ENCODE results near the gene MYO1C.
A peak's percentile ranks its signal among the peaks of the same experiment; 100 is the strongest.

The MYO1C gene

GRCh38 chr17:1423456-1424135 is 68.9 kb downstream of the MYO1C start:
- TF ChIP-seq OSR1 (CRISPR knock-in tag; IDR thresholded peaks at IDR 0.05), result no peak
- TF ChIP-seq TOX (CRISPR knock-in tag; IDR thresholded peaks at IDR 0.05; ENCODE audit: borderline replicate concordance), result no peak
- no peak for TF ChIP-seq TCF4 (CRISPR knock-in tag; IDR thresholded peaks at IDR 0.05; ENCODE audit: borderline replicate concordance)
- no peak for TF ChIP-seq ZFP30 (CRISPR knock-in tag; IDR thresholded peaks at IDR 0.05)
- TF ChIP-seq SNAI2 (CRISPR knock-in tag; IDR thresholded peaks at IDR 0.05), result no peak
- TF ChIP-seq, protein P1, sequence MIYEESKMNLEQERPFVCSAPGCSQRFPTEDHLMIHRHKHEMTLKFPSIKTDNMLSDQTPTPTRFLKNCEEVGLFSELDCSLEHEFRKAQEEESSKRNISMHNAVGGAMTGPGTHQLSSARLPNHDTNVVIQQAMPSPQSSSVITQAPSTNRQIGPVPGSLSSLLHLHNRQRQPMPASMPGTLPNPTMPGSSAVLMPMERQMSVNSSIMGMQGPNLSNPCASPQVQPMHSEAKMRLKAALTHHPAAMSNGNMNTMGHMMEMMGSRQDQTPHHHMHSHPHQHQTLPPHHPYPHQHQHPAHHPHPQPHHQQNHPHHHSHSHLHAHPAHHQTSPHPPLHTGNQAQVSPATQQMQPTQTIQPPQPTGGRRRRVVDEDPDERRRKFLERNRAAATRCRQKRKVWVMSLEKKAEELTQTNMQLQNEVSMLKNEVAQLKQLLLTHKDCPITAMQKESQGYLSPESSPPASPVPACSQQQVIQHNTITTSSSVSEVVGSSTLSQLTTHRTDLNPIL (CRISPR knock-in tag; IDR thresholded peaks at IDR 0.05; ENCODE audit: low read depth), result no peak
- no peak for TF ChIP-seq ZFP3 (CRISPR knock-in tag; IDR thresholded peaks at IDR 0.05)
- no peak for TF ChIP-seq BACH2 (CRISPR knock-in tag; IDR thresholded peaks at IDR 0.05; ENCODE audit: borderline replicate concordance)
- no peak for TF ChIP-seq ZNF565 (CRISPR knock-in tag; conservative IDR thresholded peaks at IDR 0.05; ENCODE audit: low read depth)
- peak; percentile 24 for ATAC-seq

DNA sequence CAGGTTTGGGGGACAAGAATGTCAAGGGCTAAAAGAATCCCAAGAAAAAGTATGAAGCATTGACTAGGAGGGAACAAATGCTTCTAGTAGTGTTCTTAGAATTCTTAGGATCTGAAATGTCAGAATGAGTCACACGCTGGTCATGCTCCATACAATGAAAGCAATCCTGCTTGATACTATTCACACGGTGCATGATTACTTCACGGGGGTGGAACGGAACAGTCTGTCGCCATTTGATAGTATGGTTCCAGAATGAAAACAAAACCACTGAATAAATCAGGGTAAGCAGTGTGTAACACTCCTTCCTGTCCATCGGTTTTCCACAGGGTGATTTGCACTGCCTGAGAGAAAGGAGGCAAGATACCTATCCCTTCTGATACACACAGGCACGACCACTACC is 69.6 kb downstream of the MYO1C start:
- peak; percentile 95 for ATAC-seq
- TF ChIP-seq, protein P1 (CRISPR knock-in tag; IDR thresholded peaks at IDR 0.05; ENCODE audit: low read depth), result no peak
- TF ChIP-seq TSHZ2 (CRISPR knock-in tag; IDR thresholded peaks at IDR 0.05) (no peak), ESRRG (CRISPR knock-in tag; IDR thresholded peaks at IDR 0.05) (no peak), ZNF8 (CRISPR knock-in tag; IDR thresholded peaks at IDR 0.05) (no peak), RARB (CRISPR knock-in tag; IDR thresholded peaks at IDR 0.05) (no peak)

GRCh38 chr17:1421470-1421869 is 71.0 kb downstream of the MYO1C start:
- no peak for ATAC-seq
- TF ChIP-seq TOX (CRISPR knock-in tag; IDR thresholded peaks at IDR 0.05; ENCODE audit: borderline replicate concordance) (no peak), RARB (CRISPR knock-in tag; IDR thresholded peaks at IDR 0.05) (no peak), OSR1 (CRISPR knock-in tag; IDR thresholded peaks at IDR 0.05) (no peak), ESRRG (CRISPR knock-in tag; IDR thresholded peaks at IDR 0.05) (no peak), ZFP3 (CRISPR knock-in tag; IDR thresholded peaks at IDR 0.05) (no peak), ISL1 (CRISPR knock-in tag; IDR thresholded peaks at IDR 0.05) (no peak), PATZ1 (CRISPR knock-in tag; IDR thresholded peaks at IDR 0.05; ENCODE audit: borderline replicate concordance) (no peak), CSDC2 (CRISPR knock-in tag; IDR thresholded peaks at IDR 0.05) (no peak), BACH2 (CRISPR knock-in tag; IDR thresholded peaks at IDR 0.05; ENCODE audit: borderline replicate concordance) (no peak), GLIS3 (CRISPR knock-in tag; IDR thresholded peaks at IDR 0.05) (no peak), ZNF70 (CRISPR knock-in tag; IDR thresholded peaks at IDR 0.05) (no peak), ZC3H10 (CRISPR knock-in tag; IDR thresholded peaks at IDR 0.05) (no peak)
- TF ChIP-seq, protein P1 (CRISPR knock-in tag; IDR thresholded peaks at IDR 0.05; ENCODE audit: low read depth), result no peak
- TF ChIP-seq, protein P2, sequence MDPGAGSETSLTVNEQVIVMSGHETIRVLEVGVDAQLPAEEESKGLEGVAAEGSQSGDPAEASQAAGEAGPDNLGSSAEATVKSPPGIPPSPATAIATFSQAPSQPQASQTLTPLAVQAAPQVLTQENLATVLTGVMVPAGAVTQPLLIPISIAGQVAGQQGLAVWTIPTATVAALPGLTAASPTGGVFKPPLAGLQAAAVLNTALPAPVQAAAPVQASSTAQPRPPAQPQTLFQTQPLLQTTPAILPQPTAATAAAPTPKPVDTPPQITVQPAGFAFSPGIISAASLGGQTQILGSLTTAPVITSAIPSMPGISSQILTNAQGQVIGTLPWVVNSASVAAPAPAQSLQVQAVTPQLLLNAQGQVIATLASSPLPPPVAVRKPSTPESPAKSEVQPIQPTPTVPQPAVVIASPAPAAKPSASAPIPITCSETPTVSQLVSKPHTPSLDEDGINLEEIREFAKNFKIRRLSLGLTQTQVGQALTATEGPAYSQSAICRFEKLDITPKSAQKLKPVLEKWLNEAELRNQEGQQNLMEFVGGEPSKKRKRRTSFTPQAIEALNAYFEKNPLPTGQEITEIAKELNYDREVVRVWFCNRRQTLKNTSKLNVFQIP (CRISPR knock-in tag; IDR thresholded peaks at IDR 0.05; ENCODE audit: borderline replicate concordance, low read depth), result no peak
- TF ChIP-seq, protein P3, sequence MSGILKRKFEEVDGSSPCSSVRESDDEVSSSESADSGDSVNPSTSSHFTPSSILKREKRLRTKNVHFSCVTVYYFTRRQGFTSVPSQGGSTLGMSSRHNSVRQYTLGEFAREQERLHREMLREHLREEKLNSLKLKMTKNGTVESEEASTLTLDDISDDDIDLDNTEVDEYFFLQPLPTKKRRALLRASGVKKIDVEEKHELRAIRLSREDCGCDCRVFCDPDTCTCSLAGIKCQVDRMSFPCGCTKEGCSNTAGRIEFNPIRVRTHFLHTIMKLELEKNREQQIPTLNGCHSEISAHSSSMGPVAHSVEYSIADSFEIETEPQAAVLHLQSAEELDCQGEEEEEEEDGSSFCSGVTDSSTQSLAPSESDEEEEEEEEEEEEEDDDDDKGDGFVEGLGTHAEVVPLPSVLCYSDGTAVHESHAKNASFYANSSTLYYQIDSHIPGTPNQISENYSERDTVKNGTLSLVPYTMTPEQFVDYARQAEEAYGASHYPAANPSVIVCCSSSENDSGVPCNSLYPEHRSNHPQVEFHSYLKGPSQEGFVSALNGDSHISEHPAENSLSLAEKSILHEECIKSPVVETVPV (CRISPR knock-in tag; IDR thresholded peaks at IDR 0.05), result no peak

Measured in SK-N-SH treated with all-trans-retinoic acid at 6 μM for 48 hours (cell line).